ENCODE data around the gene CDH23.

Gene CDH23

DNA sequence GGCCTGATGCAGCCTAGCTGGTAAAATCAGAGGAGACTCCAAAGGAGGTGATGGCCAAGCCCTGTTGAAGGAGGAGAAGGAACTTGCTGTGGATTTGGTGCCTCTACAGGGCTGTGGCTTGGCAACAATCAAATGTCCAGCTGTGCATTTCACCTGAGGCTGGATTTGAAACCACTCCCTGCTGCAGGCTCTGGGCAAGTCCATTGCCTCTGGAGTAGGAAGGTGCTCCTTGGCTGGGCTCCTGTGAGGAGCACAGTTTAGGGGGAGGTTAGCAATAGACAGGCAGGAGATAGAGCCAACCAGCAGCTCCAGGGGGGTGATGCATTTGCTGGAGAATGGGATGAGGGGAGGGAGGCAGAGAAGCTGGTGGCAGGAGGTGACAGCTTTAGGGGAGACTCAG lies 26.5 kb downstream of the CDH23 start:
- no peak for DNase-seq (ENCODE audit: low read depth, low spot score)

- no peak for DNase-seq (ENCODE audit: low read depth, low spot score)
Observed at GRCh38 chr10:71423901-71424300, 27.2 kb downstream of the CDH23 start.

DNA sequence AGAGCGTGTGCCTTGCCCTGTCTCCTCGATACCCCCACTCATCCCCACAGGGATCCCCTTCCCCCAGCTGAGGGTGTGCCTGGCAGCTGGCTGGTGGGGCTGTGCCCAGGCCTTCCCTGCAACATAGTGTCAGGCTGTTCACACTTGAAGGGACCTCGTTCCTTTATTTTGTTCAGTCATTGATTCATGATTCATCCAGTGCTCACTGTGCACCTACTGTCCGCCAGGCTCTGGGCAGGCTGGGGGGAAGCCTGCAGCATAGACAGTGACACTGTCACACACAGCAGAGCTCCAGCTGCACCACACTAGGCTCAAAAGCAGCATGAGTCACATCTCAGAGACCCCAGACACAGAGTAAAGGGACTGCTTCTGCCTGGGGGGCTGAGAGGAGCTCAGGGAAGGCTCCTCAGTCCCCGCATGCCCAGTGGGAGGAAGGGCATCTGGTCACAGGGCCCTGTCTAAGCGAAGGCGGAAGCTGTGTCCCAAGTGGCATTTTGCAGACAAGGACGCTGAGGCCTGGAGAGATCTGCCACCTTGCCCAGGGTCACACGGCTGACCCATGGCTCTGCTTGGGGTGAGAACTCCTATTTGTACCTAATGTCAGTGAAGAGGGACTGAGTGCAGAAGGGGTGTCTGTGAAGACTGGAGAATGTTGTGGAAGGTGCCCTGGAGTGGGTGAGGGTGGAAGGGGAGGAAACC lies 27.9 kb downstream of the CDH23 start:
- no peak for DNase-seq (ENCODE audit: low read depth, low spot score)

DNA sequence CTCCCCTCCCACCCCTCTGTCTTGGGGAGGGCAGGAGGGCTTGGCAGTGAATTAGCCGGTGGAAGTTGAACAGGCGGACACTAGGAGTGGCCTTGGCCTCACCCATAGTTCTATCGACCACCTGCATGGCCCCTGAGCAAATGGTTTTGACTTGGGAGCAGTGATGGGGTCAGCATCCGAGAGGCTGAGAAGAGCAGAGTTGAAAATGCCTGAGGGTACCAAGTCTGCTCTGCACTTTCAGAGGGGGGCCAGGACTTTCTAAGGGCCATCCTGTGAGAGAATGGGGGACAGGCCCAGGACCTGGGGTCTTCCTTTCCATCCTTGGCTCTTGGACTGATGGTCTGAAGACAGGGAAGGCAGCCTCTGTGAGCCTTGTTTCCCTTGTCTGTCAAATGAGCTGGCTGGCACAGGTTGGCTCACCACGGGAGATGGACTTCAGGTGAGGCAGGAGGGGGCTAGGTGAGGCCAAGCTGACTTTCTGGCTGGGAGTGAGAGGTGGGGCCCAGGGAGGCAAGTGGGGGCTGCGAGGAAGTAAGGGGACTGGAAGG lies 29.4 kb downstream of the CDH23 start:
- DNase-seq (ENCODE audit: low read depth, low spot score): no peak

GRCh38 chr10:71427246-71427645 lies 30.5 kb downstream of the CDH23 start:
- no peak for DNase-seq (ENCODE audit: low read depth, low spot score)

- no peak for DNase-seq (ENCODE audit: low read depth, low spot score)
Observed at GRCh38 chr10:71429304-71429703, 32.6 kb downstream of the CDH23 start.

DNA sequence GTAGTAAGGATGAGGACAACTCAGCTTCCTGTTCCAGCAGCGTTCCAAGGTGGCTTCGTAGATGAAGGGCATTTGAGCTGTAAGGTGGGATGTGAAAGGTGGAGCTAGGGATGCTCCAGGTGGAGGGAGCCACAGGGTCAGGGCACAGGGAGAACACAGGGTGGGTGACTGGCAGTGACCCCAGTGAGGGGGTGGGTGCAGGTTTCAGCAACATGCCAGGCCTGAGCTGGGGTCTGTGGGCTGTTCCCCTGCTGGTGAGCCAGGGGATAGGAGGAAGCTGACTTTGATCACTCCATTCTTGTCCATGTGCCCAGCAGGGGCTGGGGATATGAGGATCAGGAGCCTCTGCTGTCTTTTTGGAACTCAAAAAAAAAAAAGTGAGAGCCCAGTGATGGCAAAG lies 33.2 kb downstream of the CDH23 start:
- DNase-seq (ENCODE audit: low read depth, low spot score): no peak

DNA sequence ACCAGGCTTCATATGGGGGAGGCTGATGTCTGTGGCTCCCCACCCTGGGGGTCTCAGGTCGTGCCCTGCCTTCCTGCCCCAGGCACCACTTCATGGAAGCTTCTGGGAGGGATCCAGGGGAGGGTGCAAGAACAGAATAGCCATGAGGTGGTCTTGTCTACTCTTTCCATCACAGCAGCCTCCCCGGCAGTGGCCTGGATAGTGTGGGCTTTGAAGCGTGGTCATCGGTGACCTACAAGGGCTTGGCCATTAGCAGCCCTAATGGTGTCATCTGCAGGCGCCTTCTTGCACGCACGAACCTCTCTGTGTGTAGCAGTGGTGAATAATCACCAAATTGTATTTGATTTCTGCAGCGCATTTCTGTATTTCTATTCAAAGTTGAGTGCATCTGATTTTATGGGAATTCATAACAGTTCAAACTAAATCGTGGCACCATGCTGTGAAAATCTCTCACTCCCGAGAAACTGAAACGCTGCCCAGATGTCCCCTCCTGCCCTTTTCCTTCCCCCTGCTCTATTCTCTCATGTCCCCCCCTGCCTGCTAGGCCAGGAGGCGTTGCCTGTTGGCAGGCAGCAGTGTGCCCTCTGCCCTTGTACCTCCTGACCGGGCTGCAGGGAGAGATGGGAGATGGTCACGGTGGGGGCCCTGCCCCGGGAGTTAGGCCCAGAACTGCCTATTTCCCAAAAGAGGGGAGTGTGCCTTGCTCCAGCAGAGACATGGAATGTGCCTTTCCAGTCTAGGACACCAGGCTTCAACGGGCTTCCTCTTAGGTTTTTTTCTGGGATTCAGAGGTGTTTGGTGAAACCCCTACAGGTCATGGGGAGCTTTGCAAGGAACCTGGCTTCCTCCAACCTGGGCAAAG lies 34.8 kb downstream of the CDH23 start:
- DNase-seq (ENCODE audit: low read depth, low spot score): no peak

- no peak for DNase-seq (ENCODE audit: low read depth, low spot score)
Observed at GRCh38 chr10:71432101-71432905, 35.6 kb downstream of the CDH23 start.

DNA sequence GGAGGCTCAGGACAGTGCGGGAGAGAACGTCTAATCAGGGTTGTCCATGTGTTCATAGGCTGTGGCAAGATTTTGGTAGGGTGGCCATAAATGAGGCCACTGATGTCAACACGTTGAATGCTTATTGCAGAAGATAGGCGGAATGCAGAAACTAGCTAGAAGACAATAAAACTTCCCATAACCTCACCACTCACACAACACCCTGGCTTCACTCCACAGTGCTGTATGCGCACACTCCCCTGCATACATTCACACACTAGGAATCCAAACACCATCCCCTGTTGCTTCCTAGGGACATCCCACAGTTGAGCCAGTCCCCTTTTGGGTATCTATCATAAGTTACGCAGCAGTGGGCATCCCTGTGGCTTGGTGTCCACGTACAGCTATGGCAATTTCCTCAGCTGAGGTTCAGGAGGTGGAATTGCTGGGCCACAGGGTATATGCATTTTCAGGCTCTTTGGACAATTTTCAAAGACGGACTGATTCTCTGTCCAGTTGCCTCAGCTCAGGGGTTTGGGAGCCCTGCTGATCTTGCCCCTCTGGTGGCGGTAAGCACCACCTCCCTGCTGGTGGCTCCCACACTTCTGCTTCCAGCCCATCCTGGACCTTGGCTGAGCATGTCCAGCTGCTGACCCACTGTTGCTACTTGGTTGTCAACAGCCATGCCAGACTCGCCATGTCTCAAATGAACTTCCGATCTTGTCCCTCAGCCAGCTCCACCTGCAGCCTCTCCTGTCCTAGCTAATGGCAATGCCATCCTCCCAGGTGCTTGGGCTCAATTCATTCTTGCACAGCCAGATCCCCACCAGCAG lies 36.4 kb downstream of the CDH23 start:
- no peak for DNase-seq (ENCODE audit: low read depth, low spot score)

- no peak for DNase-seq (ENCODE audit: low read depth, low spot score)
Observed at GRCh38 chr10:71433768-71434744, 37.3 kb downstream of the CDH23 start.

GRCh38 chr10:71434760-71435394 lies 38.2 kb downstream of the CDH23 start:
- no peak for DNase-seq (ENCODE audit: low read depth, low spot score)

- DNase-seq (ENCODE audit: low read depth, low spot score): no peak
Observed at GRCh38 chr10:71435571-71436267, 39.0 kb downstream of the CDH23 start.

- DNase-seq (ENCODE audit: low read depth, low spot score): no peak
Observed at GRCh38 chr10:71436268-71437125, 39.8 kb downstream of the CDH23 start.

GRCh38 chr10:71437537-71438092 lies 40.9 kb downstream of the CDH23 start:
- DNase-seq (ENCODE audit: low read depth, low spot score): no peak

DNA sequence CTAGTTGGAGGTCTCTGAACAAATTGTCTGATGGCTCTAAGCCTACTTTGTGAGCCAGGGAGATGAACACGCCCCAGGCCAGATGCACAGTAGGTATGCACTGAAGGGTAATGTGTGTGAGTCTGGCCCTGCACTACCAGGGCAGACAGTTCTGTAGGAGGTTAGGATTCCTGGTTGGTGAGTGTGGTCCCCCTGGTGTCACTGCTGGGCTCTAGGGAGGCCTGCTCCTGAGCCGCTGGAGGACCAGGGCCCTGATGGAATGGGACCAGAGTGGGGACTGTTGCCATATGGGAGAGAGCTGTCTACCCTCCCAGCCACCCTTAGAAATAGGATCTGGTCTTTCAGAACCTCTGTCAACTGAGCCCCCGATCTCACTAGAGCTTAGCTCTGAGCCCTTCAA lies 42.0 kb downstream of the CDH23 start:
- DNase-seq (ENCODE audit: low read depth, low spot score): no peak

DNA sequence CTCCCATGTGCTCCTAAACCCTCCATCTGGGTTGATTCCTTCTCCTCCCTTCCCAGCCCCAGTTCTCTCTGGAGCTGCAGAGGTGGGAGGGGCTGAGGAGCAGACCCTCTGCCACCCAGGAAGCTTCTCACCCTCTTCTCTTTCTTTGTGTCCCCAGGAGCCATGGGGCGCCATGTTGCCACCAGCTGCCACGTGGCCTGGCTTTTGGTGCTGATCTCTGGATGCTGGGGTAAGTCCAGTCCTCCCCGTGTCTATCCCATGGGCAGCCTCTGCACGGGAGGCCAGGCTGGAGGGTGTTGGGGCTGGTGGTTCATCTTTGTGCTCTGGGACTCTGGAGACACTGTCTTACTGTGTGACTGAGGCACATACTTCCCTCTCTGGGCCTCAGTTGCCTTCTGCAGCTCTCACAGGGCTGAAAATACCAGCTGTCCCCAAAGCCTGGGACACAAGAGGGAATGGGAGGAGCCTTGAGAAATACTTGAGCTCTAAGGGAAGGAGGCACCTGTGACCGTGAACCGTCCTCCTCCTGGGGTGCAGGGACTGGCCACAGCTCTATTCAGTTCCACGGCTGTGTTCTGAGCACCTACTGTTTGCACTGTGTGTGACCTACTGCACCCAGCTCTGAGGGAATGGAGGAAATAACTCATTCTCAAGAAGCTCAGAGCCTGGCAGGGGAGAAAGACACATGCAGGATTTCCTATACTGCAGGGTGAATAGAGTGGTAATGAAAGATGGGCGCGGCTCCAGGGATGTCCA lies 43.1 kb downstream of the CDH23 start:
- no peak for DNase-seq (ENCODE audit: low read depth, low spot score)
